Body of pancreas (tissue), 4 donors: ENCODE measurements around the gene STK31.

Source experiments
- POLR2A ChIP-seq, 3 donors: fragments of 450-650 bp; IDR thresholded peaks; one replicate each; pipeline ENCODE4 v1.6.1; 2016; ENCODE audit warnings: antibody characterized with exemption in 3 of 3, mild to moderate bottlenecking in 2 of 3
- TF ChIP-seq, protein P1 (sequence below), 7 experiments: fragments of 450-650 bp in 4 of 7; fragments of 200-600 bp in 3 of 7; sonication (generic) in 3 of 7; IDR thresholded peaks; one replicate each; pipeline ENCODE4 v1.5.1; 2016 to 2019; ENCODE audit warnings: antibody characterized with exemption in 7 of 7

GRCh38 chr7:23696916-23697441 lies 13.0 kb upstream of the STK31 start:
- TF ChIP-seq, protein P1, sequence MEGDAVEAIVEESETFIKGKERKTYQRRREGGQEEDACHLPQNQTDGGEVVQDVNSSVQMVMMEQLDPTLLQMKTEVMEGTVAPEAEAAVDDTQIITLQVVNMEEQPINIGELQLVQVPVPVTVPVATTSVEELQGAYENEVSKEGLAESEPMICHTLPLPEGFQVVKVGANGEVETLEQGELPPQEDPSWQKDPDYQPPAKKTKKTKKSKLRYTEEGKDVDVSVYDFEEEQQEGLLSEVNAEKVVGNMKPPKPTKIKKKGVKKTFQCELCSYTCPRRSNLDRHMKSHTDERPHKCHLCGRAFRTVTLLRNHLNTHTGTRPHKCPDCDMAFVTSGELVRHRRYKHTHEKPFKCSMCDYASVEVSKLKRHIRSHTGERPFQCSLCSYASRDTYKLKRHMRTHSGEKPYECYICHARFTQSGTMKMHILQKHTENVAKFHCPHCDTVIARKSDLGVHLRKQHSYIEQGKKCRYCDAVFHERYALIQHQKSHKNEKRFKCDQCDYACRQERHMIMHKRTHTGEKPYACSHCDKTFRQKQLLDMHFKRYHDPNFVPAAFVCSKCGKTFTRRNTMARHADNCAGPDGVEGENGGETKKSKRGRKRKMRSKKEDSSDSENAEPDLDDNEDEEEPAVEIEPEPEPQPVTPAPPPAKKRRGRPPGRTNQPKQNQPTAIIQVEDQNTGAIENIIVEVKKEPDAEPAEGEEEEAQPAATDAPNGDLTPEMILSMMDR (IDR thresholded peaks at IDR 0.05), result peak in 6 of 7 experiments; percentile 32 to 51 (median 41)
- no peak for TF ChIP-seq POLR2A (IDR thresholded peaks at IDR 0.05)
